Heart right ventricle (tissue), 16 donors: ENCODE data around the gene PLA2G4A. TPM values are rescaled to one million over a fixed set of nuclear protein-coding genes. Genes with fewer than 3 reads are reported as not detected.
A peak's percentile ranks its signal among the peaks of the same experiment; 100 is the strongest.

ENCODE experiments used
- ATAC-seq, 8 donors: fragments of 200-7000 bp; cut with Tn5 transposase; one replicate each; pipeline ENCODE4 v1.9.1; 2020; ENCODE audit warnings: mild to moderate bottlenecking in 8 of 8, moderate library complexity in 8 of 8, moderate number of reproducible peaks in 1 of 8
- DNase-seq, 2 donors: peaks; one replicate each; pipeline ENCODE4 v3.0.0-alpha.2; 2020
- H3K27ac ChIP-seq, 10 donors: fragments of 200-600 bp; sonication (generic) in 2 of 10; one replicate each; pipeline versions ENCODE4 v1.5.0 to v1.8.0; 2020 to 2022; ENCODE audit warnings: mild to moderate bottlenecking in 3 of 10
- H3K27me3 ChIP-seq, 7 donors: fragments of 200-600 bp; one replicate each; pipeline ENCODE4 v1.8.0; 2021 to 2022; ENCODE audit warnings: mild to moderate bottlenecking in 2 of 7
- H3K36me3 ChIP-seq, 9 donors: fragments of 200-600 bp; sonication (generic) in 1 of 9; one replicate each; pipeline versions ENCODE4 v1.5.0 to v1.8.0; 2020 to 2022; ENCODE audit warnings: mild to moderate bottlenecking in 2 of 9
- H3K4me1 ChIP-seq, 9 donors: fragments of 200-600 bp; sonication (generic) in 1 of 9; one replicate each; pipeline versions ENCODE4 v1.5.0 to v1.8.0; 2020 to 2022; ENCODE audit warnings: mild to moderate bottlenecking in 4 of 9
- H3K4me3 ChIP-seq, 10 donors: fragments of 200-600 bp; sonication (generic) in 2 of 10; one replicate each; pipeline versions ENCODE4 v1.5.0 to v1.8.0; 2020 to 2022; ENCODE audit warnings: mild to moderate bottlenecking in 7 of 10, moderate library complexity in 2 of 10
- H3K9me3 ChIP-seq, 11 donors: fragments of 200-600 bp in 10 of 11; sonication (generic) in 2 of 11; one replicate each; pipeline versions ENCODE4 v1.5.0 to v1.8.0; 2013 to 2022; ENCODE audit warnings: mild to moderate bottlenecking in 2 of 11, control low read depth in 1 of 11, moderate library complexity in 1 of 11
- WGBS, 2 donors: extraction: QIAGEN DNeasy Blood & Tissue Kit; methylation state at CpG; one replicate each; pipeline ENCODE4 v1.1.7; 2013; ENCODE audit warnings: inconsistent platforms in 1 of 2; 5-methylcytosine and 5-hydroxymethylcytosine counted together
- intact Hi-C, 10 donors: fragments of 100-400 bp; cut with DNase I; formaldehyde crosslinking; loops; one replicate each; pipeline versions ENCODE4 v1.11.1 to v1.14.2; 2022
- polyA plus RNA-seq, 2 donors: library from polyadenylated mRNA; stranded (reverse); fragments of 200-250 nt; gene quantifications; one replicate each; pipeline ENCODE4 v1.2.3, GENCODE V29; 2013
- total RNA-seq, 10 donors: library from RNA; stranded (reverse); fragmentation: NEBNext Ultra II Directional in 3 of 10; extraction: Animal tissue kit (Norgen Biotek cat#: 25700) in 3 of 10; gene quantifications; one replicate each; pipeline versions ENCODE4 v1.2.1 to v1.2.4, GENCODE V29; 2021 to 2023
- TF ChIP-seq, protein P1 (sequence below), 9 donors: fragments of 200-600 bp; sonication (generic) in 2 of 9; IDR thresholded peaks; one replicate each; pipeline versions ENCODE4 v1.5.0 to v1.8.0; 2021 to 2022; ENCODE audit warnings: antibody characterized with exemption in 9 of 9, mild to moderate bottlenecking in 5 of 9, moderate library complexity in 1 of 9
- donor health status: Arrhythmogenic right ventricular cardiomyopathy.
- donor health status: ischemic (EF 13 %, LVEDD 7.1; RV severe dilation, severe dysfunction).
- donor health status: healthy with polysubstance abuse.
- donor health status: DM: no; HTN: yes; CAD: no.
- donor health status: DM: no; HTN: no; CAD: no.
- donor health status: ischemic (EF 25% LVEDD 6.9; RV normal size, moderate dysfunction).
- donor health status: ischemic (EF 25% LVEDD 5.7; RV mildly dilated, moderate dysfunction).
- donor health status: healthy.
- donor health status: DM: yes; HTN: yes; CAD: no.
- donor health status: Ischemic cardiomyopathy.
- donor health status: ischemic (EF 35%, LVEDD 5.7; RV mildly dilated, moderate dysfunction).
- donor health status: nonischemic (EF 11% LVEDD 7.7; RV severe dilation, severe dysfunction).
- donor health status: DM: yes; HTN: yes; CAD: no.
- donor health status: PGD.
- donor health status: ischemic (EF 29% LVEDD 5.4; RV normal size, mild dysfunction).
- donor health status: nonischemic (EF 23%, LVEDD 6.1; RV moderate dilation, normal function).

The PLA2G4A gene
- total and polyA plus RNA-seq, 12 donors: 0.85 to 2.7 (median 1.9) TPM

DNA sequence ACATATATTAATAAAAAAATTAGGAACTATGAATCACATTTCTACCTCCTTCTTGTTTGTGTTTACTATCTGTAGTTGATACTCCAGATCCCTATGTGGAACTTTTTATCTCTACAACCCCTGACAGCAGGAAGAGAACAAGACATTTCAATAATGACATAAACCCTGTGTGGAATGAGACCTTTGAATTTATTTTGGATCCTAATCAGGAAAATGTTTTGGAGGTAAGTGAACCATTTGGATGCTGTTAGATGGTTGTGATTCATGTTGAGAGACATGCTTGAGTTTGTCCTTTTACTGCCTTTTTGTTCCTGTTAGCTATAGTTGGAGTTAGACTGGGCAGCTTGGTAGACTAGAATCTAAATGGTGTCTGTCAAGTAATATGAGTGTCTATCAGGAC is 64.2 kb downstream of the PLA2G4A start:
- Histone ChIP-seq H3K27ac (no peak overlapping the region), H3K4me1 (peaks cover 0 to 12% (median 6%) of the 10 kb centered on the region in 9 donors), H3K9me3 (no peaks in the 10 kb centered on the region), H3K27me3 (no peaks in the 10 kb centered on the region), H3K4me3 (no peak overlapping the region), H3K36me3 (no peaks in the 10 kb centered on the region)
- TF ChIP-seq, protein P1, sequence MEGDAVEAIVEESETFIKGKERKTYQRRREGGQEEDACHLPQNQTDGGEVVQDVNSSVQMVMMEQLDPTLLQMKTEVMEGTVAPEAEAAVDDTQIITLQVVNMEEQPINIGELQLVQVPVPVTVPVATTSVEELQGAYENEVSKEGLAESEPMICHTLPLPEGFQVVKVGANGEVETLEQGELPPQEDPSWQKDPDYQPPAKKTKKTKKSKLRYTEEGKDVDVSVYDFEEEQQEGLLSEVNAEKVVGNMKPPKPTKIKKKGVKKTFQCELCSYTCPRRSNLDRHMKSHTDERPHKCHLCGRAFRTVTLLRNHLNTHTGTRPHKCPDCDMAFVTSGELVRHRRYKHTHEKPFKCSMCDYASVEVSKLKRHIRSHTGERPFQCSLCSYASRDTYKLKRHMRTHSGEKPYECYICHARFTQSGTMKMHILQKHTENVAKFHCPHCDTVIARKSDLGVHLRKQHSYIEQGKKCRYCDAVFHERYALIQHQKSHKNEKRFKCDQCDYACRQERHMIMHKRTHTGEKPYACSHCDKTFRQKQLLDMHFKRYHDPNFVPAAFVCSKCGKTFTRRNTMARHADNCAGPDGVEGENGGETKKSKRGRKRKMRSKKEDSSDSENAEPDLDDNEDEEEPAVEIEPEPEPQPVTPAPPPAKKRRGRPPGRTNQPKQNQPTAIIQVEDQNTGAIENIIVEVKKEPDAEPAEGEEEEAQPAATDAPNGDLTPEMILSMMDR (IDR thresholded peaks at IDR 0.05): no peak
- no peak for ATAC-seq
- intact Hi-C loops: no loop called here
- DNase-seq: no peak

DNA sequence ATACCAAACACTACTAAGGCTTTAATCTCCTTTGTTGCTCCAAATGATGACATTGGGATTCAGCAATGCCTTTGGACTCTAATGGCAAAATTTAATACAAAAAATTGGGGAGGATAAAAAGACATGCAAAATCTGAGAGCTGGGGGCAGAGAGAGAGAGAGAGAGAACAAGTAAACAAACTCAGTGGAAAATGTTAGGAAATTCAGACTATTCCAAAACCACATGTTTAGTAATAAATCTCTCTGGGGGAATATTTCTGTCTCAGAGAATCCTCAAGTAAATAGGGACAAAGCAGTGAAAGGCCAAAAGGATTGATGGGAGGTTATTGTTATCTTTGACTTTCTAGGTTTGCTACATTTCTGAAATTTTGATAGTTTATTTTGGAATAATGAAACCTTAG is 65.7 kb downstream of the PLA2G4A start:
- Histone ChIP-seq H3K27ac (peak overlapping the region in 1 of 10 donors; percentile 14), H3K9me3 (no peaks in the 10 kb centered on the region), H3K36me3 (no peaks in the 10 kb centered on the region), H3K4me1 (peaks cover 0 to 12% (median 6%) of the 10 kb centered on the region in 9 donors), H3K4me3 (no peak overlapping the region), H3K27me3 (no peaks in the 10 kb centered on the region)
- intact Hi-C loops: no loop called here
- TF ChIP-seq, protein P1 (IDR thresholded peaks at IDR 0.05): no peak
- no peak for DNase-seq
- ATAC-seq: peak in 4 of 8 donors; percentile 7 to 62 (median 44)

DNA sequence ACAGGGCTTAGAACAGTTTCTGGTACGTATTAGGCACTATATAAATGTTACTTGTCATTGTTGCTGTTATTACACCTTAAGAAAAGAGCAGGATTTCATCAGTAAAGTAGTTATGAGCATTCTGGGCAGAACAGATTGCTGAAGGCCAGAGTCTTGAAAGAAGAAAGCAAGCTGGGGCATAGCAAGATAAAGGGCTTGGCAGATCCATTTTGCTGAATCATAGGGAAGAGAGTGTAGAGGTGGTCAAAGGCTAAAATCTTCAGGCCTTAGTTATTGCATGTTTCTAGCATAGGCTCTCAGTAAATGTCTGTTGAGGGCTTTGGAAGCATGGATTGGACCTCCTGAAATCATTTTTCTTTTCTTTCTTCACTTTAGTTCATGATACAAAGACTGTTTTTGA is 67.5 kb downstream of the PLA2G4A start:
- Histone ChIP-seq H3K9me3 (no peaks in the 10 kb centered on the region), H3K27me3 (no peaks in the 10 kb centered on the region), H3K27ac (peak overlapping the region in 7 of 10 donors; percentile 22 to 72 (median 59)), H3K36me3 (no peaks in the 10 kb centered on the region), H3K4me3 (no peak overlapping the region), H3K4me1 (peaks cover 0 to 18% (median 6%) of the 10 kb centered on the region in 9 donors)
- DNase-seq (no peak), ATAC-seq (peak in 1 of 8 donors; percentile 63)
- TF ChIP-seq, protein P1 (IDR thresholded peaks at IDR 0.05): no peak
- WGBS, 2 donors: 71 to 77% methylated on average over 1 of the region's 1 CpG
- intact Hi-C loops: no loop called here

DNA sequence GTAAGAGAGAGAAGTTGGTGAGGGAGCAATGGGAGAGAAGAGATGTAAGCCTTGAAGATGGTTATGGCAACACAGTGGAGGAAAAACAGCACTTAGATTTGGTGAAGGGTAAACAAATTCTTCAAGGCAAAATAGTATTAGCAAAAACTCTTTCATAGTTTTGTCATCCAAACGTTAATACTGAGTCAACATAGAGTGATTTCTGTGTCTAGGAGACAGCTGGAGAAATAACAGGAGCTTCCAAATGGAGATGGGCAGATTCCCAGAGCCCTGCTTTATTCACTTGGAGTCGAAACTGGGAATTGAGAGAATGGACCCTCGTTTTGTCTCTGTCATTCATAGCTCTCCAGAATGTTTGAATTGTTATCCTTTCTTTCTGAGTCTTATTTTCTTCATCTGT is 68.3 kb downstream of the PLA2G4A start:
- 48 to 52% methylated on average over 3 of the region's 3 CpGs for WGBS, 2 donors
- intact Hi-C loops: no loop called here
- DNase-seq (peak in 1 of 2 donors; percentile 22), ATAC-seq (peak in 3 of 8 donors; percentile 25 to 51 (median 40))
- Histone ChIP-seq H3K27me3 (no peaks in the 10 kb centered on the region), H3K27ac (peak overlapping the region in 8 of 10 donors; percentile 20 to 72 (median 52)), H3K4me1 (peaks cover 0 to 18% (median 6%) of the 10 kb centered on the region in 9 donors), H3K9me3 (no peaks in the 10 kb centered on the region), H3K4me3 (no peak overlapping the region), H3K36me3 (no peaks in the 10 kb centered on the region)
- TF ChIP-seq, protein P1 (IDR thresholded peaks at IDR 0.05): no peak
